Measurements from ENCODE around the gene NECAB2. TPM values are rescaled to one million over a fixed set of nuclear protein-coding genes. Genes with fewer than 3 reads are reported as not detected.

The NECAB2 gene
- total and polyA plus RNA-seq, 2 experiments from 2014 or later, result 1.6 to 5.1 TPM

DNA sequence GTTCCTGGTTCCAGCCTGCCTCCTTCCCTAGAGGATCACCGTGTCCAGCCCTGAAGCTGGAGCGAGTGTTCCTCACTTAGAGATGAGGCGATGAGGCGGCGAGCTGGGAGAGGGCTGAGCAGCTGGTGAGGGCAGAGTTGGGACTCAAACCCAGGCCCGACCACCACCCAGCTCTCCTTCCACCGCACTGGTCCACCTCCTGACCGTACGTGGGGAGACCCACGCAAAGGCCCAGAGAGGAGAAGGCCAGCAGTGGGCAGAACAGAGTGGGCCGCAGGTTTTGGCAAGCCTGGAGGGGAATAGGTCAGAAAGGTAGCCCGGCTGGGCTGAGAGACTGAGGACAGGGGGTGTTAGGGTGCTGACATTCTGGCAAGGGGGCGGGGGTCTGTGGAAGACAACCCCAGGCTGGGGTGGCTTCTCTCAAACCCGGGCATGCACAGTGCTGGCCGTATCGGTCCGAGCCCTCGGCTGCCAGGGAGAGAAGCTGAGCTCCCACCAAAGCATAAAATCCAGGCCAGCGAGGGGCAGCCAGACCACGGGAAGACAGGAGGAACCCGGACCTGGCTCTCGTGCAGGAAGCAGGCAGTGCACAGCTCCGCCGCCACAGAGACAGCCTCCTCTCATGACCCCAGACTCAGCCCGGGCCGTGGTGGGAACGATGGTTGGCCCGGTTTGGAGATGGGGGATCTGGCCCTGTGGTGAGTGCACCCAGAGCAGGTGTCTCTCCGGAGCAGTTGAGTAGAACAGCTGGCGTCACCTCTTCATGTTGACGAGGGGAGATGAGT lies 44.3 kb upstream of the NECAB2 start (continued):
- TF ChIP-seq, protein P1, sequence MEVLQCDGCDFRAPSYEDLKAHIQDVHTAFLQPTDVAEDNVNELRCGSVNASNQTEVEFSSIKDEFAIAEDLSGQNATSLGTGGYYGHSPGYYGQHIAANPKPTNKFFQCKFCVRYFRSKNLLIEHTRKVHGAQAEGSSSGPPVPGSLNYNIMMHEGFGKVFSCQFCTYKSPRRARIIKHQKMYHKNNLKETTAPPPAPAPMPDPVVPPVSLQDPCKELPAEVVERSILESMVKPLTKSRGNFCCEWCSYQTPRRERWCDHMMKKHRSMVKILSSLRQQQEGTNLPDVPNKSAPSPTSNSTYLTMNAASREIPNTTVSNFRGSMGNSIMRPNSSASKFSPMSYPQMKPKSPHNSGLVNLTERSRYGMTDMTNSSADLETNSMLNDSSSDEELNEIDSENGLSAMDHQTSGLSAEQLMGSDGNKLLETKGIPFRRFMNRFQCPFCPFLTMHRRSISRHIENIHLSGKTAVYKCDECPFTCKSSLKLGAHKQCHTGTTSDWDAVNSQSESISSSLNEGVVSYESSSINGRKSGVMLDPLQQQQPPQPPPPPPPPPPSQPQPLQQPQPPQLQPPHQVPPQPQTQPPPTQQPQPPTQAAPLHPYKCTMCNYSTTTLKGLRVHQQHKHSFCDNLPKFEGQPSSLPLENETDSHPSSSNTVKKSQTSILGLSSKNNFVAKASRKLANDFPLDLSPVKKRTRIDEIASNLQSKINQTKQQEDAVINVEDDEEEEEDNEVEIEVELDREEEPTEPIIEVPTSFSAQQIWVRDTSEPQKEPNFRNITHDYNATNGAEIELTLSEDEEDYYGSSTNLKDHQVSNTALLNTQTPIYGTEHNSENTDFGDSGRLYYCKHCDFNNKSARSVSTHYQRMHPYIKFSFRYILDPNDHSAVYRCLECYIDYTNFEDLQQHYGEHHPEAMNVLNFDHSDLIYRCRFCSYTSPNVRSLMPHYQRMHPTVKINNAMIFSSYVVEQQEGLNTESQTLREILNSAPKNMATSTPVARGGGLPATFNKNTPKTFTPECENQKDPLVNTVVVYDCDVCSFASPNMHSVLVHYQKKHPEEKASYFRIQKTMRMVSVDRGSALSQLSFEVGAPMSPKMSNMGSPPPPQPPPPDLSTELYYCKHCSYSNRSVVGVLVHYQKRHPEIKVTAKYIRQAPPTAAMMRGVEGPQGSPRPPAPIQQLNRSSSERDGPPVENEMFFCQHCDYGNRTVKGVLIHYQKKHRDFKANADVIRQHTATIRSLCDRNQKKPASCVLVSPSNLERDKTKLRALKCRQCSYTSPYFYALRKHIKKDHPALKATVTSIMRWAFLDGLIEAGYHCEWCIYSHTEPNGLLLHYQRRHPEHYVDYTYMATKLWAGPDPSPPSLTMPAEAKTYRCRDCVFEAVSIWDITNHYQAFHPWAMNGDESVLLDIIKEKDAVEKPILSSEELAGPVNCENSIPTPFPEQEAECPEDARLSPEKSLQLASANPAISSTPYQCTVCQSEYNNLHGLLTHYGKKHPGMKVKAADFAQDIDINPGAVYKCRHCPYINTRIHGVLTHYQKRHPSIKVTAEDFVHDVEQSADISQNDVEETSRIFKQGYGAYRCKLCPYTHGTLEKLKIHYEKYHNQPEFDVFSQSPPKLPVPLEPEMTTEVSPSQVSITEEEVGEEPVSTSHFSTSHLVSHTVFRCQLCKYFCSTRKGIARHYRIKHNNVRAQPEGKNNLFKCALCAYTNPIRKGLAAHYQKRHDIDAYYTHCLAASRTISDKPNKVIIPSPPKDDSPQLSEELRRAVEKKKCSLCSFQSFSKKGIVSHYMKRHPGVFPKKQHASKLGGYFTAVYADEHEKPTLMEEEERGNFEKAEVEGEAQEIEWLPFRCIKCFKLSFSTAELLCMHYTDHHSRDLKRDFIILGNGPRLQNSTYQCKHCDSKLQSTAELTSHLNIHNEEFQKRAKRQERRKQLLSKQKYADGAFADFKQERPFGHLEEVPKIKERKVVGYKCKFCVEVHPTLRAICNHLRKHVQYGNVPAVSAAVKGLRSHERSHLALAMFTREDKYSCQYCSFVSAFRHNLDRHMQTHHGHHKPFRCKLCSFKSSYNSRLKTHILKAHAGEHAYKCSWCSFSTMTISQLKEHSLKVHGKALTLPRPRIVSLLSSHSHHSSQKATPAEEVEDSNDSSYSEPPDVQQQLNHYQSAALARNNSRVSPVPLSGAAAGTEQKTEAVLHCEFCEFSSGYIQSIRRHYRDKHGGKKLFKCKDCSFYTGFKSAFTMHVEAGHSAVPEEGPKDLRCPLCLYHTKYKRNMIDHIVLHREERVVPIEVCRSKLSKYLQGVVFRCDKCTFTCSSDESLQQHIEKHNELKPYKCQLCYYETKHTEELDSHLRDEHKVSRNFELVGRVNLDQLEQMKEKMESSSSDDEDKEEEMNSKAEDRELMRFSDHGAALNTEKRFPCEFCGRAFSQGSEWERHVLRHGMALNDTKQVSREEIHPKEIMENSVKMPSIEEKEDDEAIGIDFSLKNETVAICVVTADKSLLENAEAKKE (CRISPR knock-in tag; IDR thresholded peaks at IDR 0.05), result no peak
- TF ChIP-seq ZNF114 (CRISPR knock-in tag; IDR thresholded peaks at IDR 0.05), result no peak

DNA sequence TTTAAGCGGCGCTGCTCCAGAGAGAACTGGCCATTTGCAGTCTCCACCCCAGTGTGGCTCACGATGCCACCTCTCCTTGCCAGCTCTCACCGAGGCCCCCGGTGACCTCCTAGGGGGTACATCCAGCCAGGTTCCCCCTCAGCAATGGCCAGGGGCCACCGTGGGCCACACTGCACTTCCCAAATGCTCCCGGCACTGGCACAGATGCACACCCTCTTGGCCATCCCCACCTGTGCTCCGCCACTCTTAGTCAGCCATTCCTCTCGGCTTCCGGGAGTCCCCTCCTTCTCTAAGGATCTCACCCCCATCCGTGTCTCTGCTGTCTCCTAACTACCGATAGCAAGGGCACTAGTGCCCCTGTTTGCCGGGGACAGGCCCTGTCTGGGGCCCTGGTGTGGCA lies 43.4 kb upstream of the NECAB2 start:
- Histone ChIP-seq H3K4me3 (no peak overlapping the region), H3K4me1 (ENCODE audit: insufficient read depth) (peaks cover 13% of the 10 kb centered on the region), H4K20me1 (replicated peaks; ENCODE audit: insufficient read depth) (no peaks in the 10 kb centered on the region), H3K9me2 (ENCODE audit: insufficient read depth) (no peaks in the 10 kb centered on the region), H3K79me2 (replicated peaks; ENCODE audit: insufficient read depth) (no peaks in the 10 kb centered on the region), H3K4me2 (no peak overlapping the region), H2AFZ (no peak overlapping the region), H3K27ac (ENCODE audit: low read depth) (no peak overlapping the region), H3F3A (replicated peaks; ENCODE audit: low read depth) (no peaks in the 10 kb centered on the region), H3K36me3 (ENCODE audit: insufficient read depth) (no peaks in the 10 kb centered on the region), H3K27me3 (ENCODE audit: insufficient read depth) (no peaks in the 10 kb centered on the region)
- H3K4me3 Mint-ChIP-seq, result no peak overlapping the region
- peaks cover 16% of the 10 kb centered on the region for H3K36me3 Mint-ChIP-seq (ENCODE audit: low read depth)
- peaks cover 2% of the 10 kb centered on the region; the same call in 2 of the 3 replicates for H3K9me3 Mint-ChIP-seq
- peaks cover 21% of the 10 kb centered on the region for H3K4me1 Mint-ChIP-seq
- H3K27me3 Mint-ChIP-seq (ENCODE audit: insufficient read depth, low read depth, poor library complexity), result peaks cover 17% of the 10 kb centered on the region
- ATAC-seq (no peak), DNase-seq (ENCODE audit: low spot score) (no peak)
- H3K27ac Mint-ChIP-seq, result no peak overlapping the region
- TF ChIP-seq EZH2phosphoT487 (IDR thresholded peaks at IDR 0.05; ENCODE audit: unreplicated experiment), result no peak
- no peak for TF ChIP-seq NANOG (IDR thresholded peaks at IDR 0.05; ENCODE audit: borderline replicate concordance)
- TF ChIP-seq, protein P2, sequence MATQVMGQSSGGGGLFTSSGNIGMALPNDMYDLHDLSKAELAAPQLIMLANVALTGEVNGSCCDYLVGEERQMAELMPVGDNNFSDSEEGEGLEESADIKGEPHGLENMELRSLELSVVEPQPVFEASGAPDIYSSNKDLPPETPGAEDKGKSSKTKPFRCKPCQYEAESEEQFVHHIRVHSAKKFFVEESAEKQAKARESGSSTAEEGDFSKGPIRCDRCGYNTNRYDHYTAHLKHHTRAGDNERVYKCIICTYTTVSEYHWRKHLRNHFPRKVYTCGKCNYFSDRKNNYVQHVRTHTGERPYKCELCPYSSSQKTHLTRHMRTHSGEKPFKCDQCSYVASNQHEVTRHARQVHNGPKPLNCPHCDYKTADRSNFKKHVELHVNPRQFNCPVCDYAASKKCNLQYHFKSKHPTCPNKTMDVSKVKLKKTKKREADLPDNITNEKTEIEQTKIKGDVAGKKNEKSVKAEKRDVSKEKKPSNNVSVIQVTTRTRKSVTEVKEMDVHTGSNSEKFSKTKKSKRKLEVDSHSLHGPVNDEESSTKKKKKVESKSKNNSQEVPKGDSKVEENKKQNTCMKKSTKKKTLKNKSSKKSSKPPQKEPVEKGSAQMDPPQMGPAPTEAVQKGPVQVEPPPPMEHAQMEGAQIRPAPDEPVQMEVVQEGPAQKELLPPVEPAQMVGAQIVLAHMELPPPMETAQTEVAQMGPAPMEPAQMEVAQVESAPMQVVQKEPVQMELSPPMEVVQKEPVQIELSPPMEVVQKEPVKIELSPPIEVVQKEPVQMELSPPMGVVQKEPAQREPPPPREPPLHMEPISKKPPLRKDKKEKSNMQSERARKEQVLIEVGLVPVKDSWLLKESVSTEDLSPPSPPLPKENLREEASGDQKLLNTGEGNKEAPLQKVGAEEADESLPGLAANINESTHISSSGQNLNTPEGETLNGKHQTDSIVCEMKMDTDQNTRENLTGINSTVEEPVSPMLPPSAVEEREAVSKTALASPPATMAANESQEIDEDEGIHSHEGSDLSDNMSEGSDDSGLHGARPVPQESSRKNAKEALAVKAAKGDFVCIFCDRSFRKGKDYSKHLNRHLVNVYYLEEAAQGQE (IDR thresholded peaks at IDR 0.05; ENCODE audit: unreplicated experiment), result no peak
- TF ChIP-seq, protein P3, sequence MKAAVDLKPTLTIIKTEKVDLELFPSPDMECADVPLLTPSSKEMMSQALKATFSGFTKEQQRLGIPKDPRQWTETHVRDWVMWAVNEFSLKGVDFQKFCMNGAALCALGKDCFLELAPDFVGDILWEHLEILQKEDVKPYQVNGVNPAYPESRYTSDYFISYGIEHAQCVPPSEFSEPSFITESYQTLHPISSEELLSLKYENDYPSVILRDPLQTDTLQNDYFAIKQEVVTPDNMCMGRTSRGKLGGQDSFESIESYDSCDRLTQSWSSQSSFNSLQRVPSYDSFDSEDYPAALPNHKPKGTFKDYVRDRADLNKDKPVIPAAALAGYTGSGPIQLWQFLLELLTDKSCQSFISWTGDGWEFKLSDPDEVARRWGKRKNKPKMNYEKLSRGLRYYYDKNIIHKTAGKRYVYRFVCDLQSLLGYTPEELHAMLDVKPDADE (IDR thresholded peaks at IDR 0.05), result no peak
- TF ChIP-seq POLR2AphosphoS5 (IDR thresholded peaks at IDR 0.05; ENCODE audit: low read depth), result no peak
- TF ChIP-seq ZNF114 (CRISPR knock-in tag; IDR thresholded peaks at IDR 0.05), result no peak
- TF ChIP-seq EZH2 (IDR thresholded peaks at IDR 0.05; ENCODE audit: low read depth, unreplicated experiment), result no peak

Data from GM23338 (cell line).